IMR-90 (cell line): ENCODE measurements around the gene FALEC. TPM values are rescaled to one million over a fixed set of nuclear protein-coding genes. Genes with fewer than 3 reads are reported as not detected.
A peak's percentile ranks its signal among the peaks of the same experiment; 100 is the strongest.

ENCODE experiments used
- ATAC-seq: fragments of 200-7000 bp; cut with Tn5 transposase; 2 replicates; pipeline ENCODE4 v1.9.1; 2020; ENCODE audit warnings: low read depth, mild to moderate bottlenecking, moderate library complexity
- BruUV-seq: library from RNA; stranded (reverse); fragments of 400-500 nt; replicated peaks from 2 replicates; lab custom pipeline; 2021; lab: Mats Ljungman, UMichigan
- CTCF ChIA-PET: fragments of 300-600 bp; formaldehyde crosslinking; extraction: SDS; loops from one replicate; lab custom pipeline; 2021; ENCODE audit warnings: antibody characterized with exemption; lab: Yijun Ruan, JAX
- POLR2A ChIA-PET: fragments of 300-600 bp; sonication (Branson Sonifier 250); formaldehyde crosslinking; loops from one replicate; lab custom pipeline; 2022; ENCODE audit warnings: antibody characterized with exemption; ENCODE audit not compliant: unreplicated experiment; lab: Charles Lee
- DNase-seq: peaks from one replicate; pipeline ENCODE4 v3.0.0; 2013
- H2AFZ ChIP-seq: replicated peaks from 2 replicates; pipeline ENCODE3; 2013; ENCODE audit warnings: low read length, mild to moderate bottlenecking; ENCODE audit not compliant: poor library complexity
- H2AK5ac ChIP-seq: 2 replicates; pipeline ENCODE4 v1.6.1; 2013; ENCODE audit warnings: low read depth, low read length, inconsistent platforms
- H2AK9ac ChIP-seq: replicated peaks from 2 replicates; pipeline ENCODE3; 2013; ENCODE audit warnings: mild to moderate bottlenecking, low read depth, low read length, moderate library complexity; ENCODE audit not compliant: poor library complexity
- H2BK120ac ChIP-seq: 2 replicates; pipeline ENCODE4 v1.6.1; 2013; ENCODE audit warnings: low read depth, low read length, inconsistent platforms
- H2BK15ac ChIP-seq: 3 replicates; pipeline ENCODE4 v1.6.1; 2013; ENCODE audit warnings: low read depth, low read length, inconsistent platforms
- H2BK20ac ChIP-seq: 2 replicates; pipeline ENCODE4 v1.6.1; 2013; ENCODE audit warnings: low read depth, mild to moderate bottlenecking, inconsistent platforms, low read length, moderate library complexity
- H2BK5ac ChIP-seq: 2 replicates; pipeline ENCODE4 v1.6.1; 2013; ENCODE audit warnings: mild to moderate bottlenecking, low read depth, low read length, inconsistent platforms; ENCODE audit not compliant: poor library complexity, severe bottlenecking
- H3K14ac ChIP-seq: replicated peaks from 2 replicates; pipeline ENCODE4 v1.6.1; 2013; ENCODE audit warnings: low read depth, low read length, inconsistent platforms
- H3K18ac ChIP-seq: 2 replicates; pipeline ENCODE4 v1.6.1; 2013; ENCODE audit warnings: low read depth, low read length, control low read depth
- H3K23ac ChIP-seq: 2 replicates; pipeline ENCODE4 v1.6.1; 2013; ENCODE audit warnings: low read depth, low read length, inconsistent platforms
- H3K27ac ChIP-seq: 2 replicates; pipeline ENCODE4 v1.5.1; 2013; ENCODE audit warnings: mild to moderate bottlenecking, control low read depth, low read length; ENCODE audit not compliant: insufficient read depth
- H3K27me3 ChIP-seq: 2 replicates; pipeline ENCODE4 v1.6.1; 2013; ENCODE audit warnings: low read length; ENCODE audit not compliant: control insufficient read depth, insufficient read depth
- H3K36me3 ChIP-seq: 2 replicates; pipeline ENCODE4 v1.6.1; 2013; ENCODE audit warnings: low read length, mixed read lengths; ENCODE audit not compliant: control insufficient read depth, insufficient read depth
- H3K4ac ChIP-seq: 2 replicates; pipeline ENCODE4 v1.6.1; 2013; ENCODE audit warnings: low read depth, low read length, inconsistent platforms
- H3K4me1 ChIP-seq: 2 replicates; pipeline ENCODE4 v1.6.1; 2013; ENCODE audit warnings: low read length, mixed read lengths; ENCODE audit not compliant: control insufficient read depth, insufficient read depth
- H3K4me2 ChIP-seq: 2 replicates; pipeline ENCODE4 v1.6.1; 2013; ENCODE audit warnings: low read depth, mild to moderate bottlenecking, control low read depth, low read length, moderate library complexity
- H3K4me3 ChIP-seq: 2 replicates; pipeline ENCODE4 v1.5.1; 2013; ENCODE audit warnings: low read depth, mild to moderate bottlenecking, control low read depth, low read length, moderate library complexity; ENCODE audit not compliant: insufficient read depth
- H3K56ac ChIP-seq: 2 replicates; pipeline ENCODE4 v1.6.1; 2013; ENCODE audit warnings: low read length, inconsistent platforms; ENCODE audit not compliant: insufficient read depth; ENCODE audit errors: extremely low read depth
- H3K79me1 ChIP-seq, 2 experiments: 2 replicates each; pipeline ENCODE4 v1.6.1; 2013; ENCODE audit warnings: low read length in 2 of 2, inconsistent platforms in 1 of 2, low read depth in 1 of 2
- H3K9ac ChIP-seq: 2 replicates; pipeline ENCODE4 v1.6.1; 2013; ENCODE audit warnings: low read depth, low read length, control low read depth
- H3K9me1 ChIP-seq: 2 replicates; pipeline ENCODE4 v1.6.1; 2013; ENCODE audit warnings: low read length, inconsistent platforms; ENCODE audit not compliant: insufficient read depth
- H3K9me3 ChIP-seq: 2 replicates; pipeline ENCODE4 v1.6.1; 2013; ENCODE audit warnings: low read length; ENCODE audit not compliant: control insufficient read depth, insufficient read depth
- H4K20me1 ChIP-seq: 2 replicates; pipeline ENCODE4 v1.6.1; 2013; ENCODE audit warnings: low read length, inconsistent platforms; ENCODE audit not compliant: insufficient read depth
- H4K5ac ChIP-seq: 2 replicates; pipeline ENCODE4 v1.6.1; 2013; ENCODE audit warnings: mild to moderate bottlenecking, low read depth, low read length, control low read depth
- H4K8ac ChIP-seq, 2 experiments: 2 replicates each; pipeline ENCODE4 v1.6.1; 2013; ENCODE audit warnings: low read depth in 2 of 2, low read length in 2 of 2, control low read depth in 1 of 2, inconsistent platforms in 1 of 2
- H4K91ac ChIP-seq: 2 replicates; pipeline ENCODE4 v1.6.1; 2013; ENCODE audit warnings: low read depth, low read length, inconsistent platforms; ENCODE audit not compliant: insufficient read depth
- BHLHE40 ChIP-seq: fragments of 150-350 bp; IDR thresholded peaks from 2 replicates; pipeline ENCODE4 v1.6.1; 2016; ENCODE audit warnings: mild to moderate bottlenecking, low read depth, low read length
- CEBPB ChIP-seq: IDR thresholded peaks from 2 replicates; pipeline ENCODE4 v1.6.1; 2012; ENCODE audit warnings: low read depth, low read length, improper control_type of control experiment
- CHD1 ChIP-seq: IDR thresholded peaks from 2 replicates; pipeline ENCODE4 v1.6.1; 2012; ENCODE audit warnings: low read depth, low read length, improper control_type of control experiment
- FOS ChIP-seq: fragments of 150-350 bp; IDR thresholded peaks from 2 replicates; pipeline ENCODE4 v1.6.1; 2016; ENCODE audit warnings: low read depth, low read length
- MAFK ChIP-seq: IDR thresholded peaks from 2 replicates; pipeline ENCODE4 v1.6.1; 2012; ENCODE audit warnings: low read depth, low read length, improper control_type of control experiment
- MAZ ChIP-seq: IDR thresholded peaks from 2 replicates; pipeline ENCODE4 v1.6.1; 2012; ENCODE audit warnings: low read depth, mild to moderate bottlenecking, low read length, improper control_type of control experiment, moderate library complexity, borderline replicate concordance
- MXI1 ChIP-seq: IDR thresholded peaks from 2 replicates; pipeline ENCODE4 v1.6.1; 2012; ENCODE audit warnings: low read depth, mild to moderate bottlenecking, low read length, moderate library complexity, borderline replicate concordance
- NFE2L2 ChIP-seq: fragments of 150-350 bp; IDR thresholded peaks from 2 replicates; pipeline ENCODE4 v1.6.1; 2016; ENCODE audit warnings: low read depth, mild to moderate bottlenecking, low read length
- POLR2A ChIP-seq: IDR thresholded peaks from 2 replicates; pipeline ENCODE4 v1.6.1; 2012; ENCODE audit warnings: mild to moderate bottlenecking, low read depth, low read length
- RAD21 ChIP-seq: IDR thresholded peaks from 2 replicates; pipeline ENCODE4 v1.6.1; 2012; ENCODE audit warnings: low read length, improper control_type of control experiment
- RCOR1 ChIP-seq: IDR thresholded peaks from 2 replicates; pipeline ENCODE4 v1.6.1; 2012; ENCODE audit warnings: mild to moderate bottlenecking, low read length, improper control_type of control experiment; ENCODE audit not compliant: insufficient replicate concordance
- RFX5 ChIP-seq: IDR thresholded peaks from 2 replicates; pipeline ENCODE4 v1.8.0; 2012; ENCODE audit warnings: low read depth, mild to moderate bottlenecking, low read length, moderate library complexity
- SMC3 ChIP-seq: fragments of 150-350 bp; IDR thresholded peaks from 2 replicates; pipeline ENCODE4 v1.6.1; 2016; ENCODE audit warnings: low read depth, mild to moderate bottlenecking, antibody characterized with exemption, low read length, moderate library complexity
- WGBS, 2 experiments: methylation state at CpG; one replicate each; pipeline versions ENCODE4 v1.1.5 to v1.1.7; 2013; ENCODE audit warnings: missing lambda C conversion rate in 2 of 2; ENCODE audit not compliant: insufficient read length in 1 of 2; ENCODE audit errors: extremely low coverage in 2 of 2; 5-methylcytosine and 5-hydroxymethylcytosine counted together
- dilution Hi-C: fragments of 300-500 bp; cut with HindIII; formaldehyde crosslinking; loops from one replicate; pipeline ENCODE4 v1.14.3; 2018; ENCODE audit warnings: low sequenced_read_pairs; ENCODE audit not compliant: unreplicated experiment
- in situ Hi-C: fragments of 300-500 bp; cut with MboI; formaldehyde crosslinking; loops from 3 replicates; pipeline ENCODE4 v1.14.3; 2019; ENCODE audit warnings: low sequenced_read_pairs, inconsistent platforms, mixed read lengths
- intact Hi-C: fragments of 100-400 bp; cut with micrococcal nuclease; formaldehyde crosslinking; loops from 2 replicates; pipeline ENCODE4 v1.10.0; 2022
- polyA plus RNA-seq, 3 experiments: library from polyadenylated mRNA; depleted of rRNA; stranded (reverse); fragments of >200 nt; gene quantifications; 2 replicates each; pipeline ENCODE4 v1.2.3, GENCODE V29; 2012; ENCODE audit warnings: low replicate concordance in 1 of 3
- total RNA-seq: library from RNA; depleted of rRNA; stranded (reverse); fragments of >200 nt; gene quantifications from 2 replicates; pipeline ENCODE4 v1.2.3, GENCODE V29; 2012
- TF ChIP-seq, protein P1 (sequence below): fragments of 150-350 bp; IDR thresholded peaks from 2 replicates; pipeline ENCODE4 v1.6.1; 2017; ENCODE audit warnings: mild to moderate bottlenecking, antibody characterized with exemption, low read length, low read depth
- TF ChIP-seq, protein P2 (sequence below): fragments of 150-350 bp; IDR thresholded peaks from 2 replicates; pipeline ENCODE4 v1.6.1; 2016; ENCODE audit warnings: low read depth, mild to moderate bottlenecking, low read length, moderate library complexity, borderline replicate concordance
- TF ChIP-seq, protein P3 (sequence below): conservative IDR thresholded peaks from 2 replicates; pipeline ENCODE4 v1.5.1; 2012; ENCODE audit warnings: mild to moderate bottlenecking, low read depth, low read length, improper control_type of control experiment

The FALEC gene
- total and polyA plus RNA-seq, 2 of the 4 experiments (the other 2 are of a cell fraction), result not detected

DNA sequence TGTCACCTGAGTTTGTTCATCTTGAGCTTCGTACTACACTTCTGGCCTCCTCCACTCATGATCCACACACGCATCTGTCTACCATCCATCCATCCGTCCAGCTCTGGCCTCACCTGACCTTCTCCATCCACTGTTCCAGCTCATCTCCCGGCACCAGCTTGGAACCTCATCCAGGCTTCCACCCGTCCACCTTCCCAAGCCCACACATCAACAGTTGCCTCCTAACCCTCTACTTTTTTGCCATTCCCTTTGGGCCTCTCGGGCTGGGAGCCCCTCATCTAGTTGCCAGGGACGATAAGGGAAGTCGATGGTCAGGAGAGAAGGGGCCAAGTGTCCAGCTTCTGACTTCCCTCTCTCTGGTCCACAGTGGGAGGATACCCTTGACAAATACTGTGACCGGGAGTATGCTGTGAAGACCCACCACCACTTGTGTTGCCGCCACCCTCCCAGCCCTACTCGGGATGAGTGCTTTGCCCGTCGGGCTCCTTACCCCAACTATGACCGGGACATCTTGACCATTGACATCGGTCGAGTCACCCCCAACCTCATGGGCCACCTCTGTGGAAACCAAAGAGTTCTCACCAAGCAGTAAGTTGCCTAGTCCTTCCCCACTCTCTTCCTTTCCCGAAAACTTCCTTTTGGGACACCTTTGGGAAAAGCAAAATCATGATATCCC is 3.4 kb upstream of the FALEC start:
- CTCF ChIA-PET, result no interaction called here
- Histone ChIP-seq H3K9me1 (peaks cover 33% of the 10 kb centered on the region), H2BK120ac (no peak overlapping the region), H3K79me1 (peaks cover 26 to 71% of the 10 kb centered on the region in 2 experiments), H2BK5ac (no peak overlapping the region), H3K4me1 (peaks cover 22% of the 10 kb centered on the region), H3K23ac (no peak overlapping the region), H3K27ac (no peak overlapping the region), H4K91ac (no peak overlapping the region; the same call in 1 of the 2 replicates), H4K5ac (no peak overlapping the region), H2AK5ac (no peak overlapping the region; the same call in 1 of the 2 replicates), H2AK9ac (peak overlapping the region; percentile 31), H3K14ac (peak overlapping the region; percentile 16; the same call in 1 of the 2 replicates), H4K20me1 (no peaks in the 10 kb centered on the region), H3K56ac (no peak overlapping the region), H3K27me3 (no peaks in the 10 kb centered on the region), H2BK20ac (no peak overlapping the region; the same call in 1 of the 2 replicates), H3K9me3 (no peaks in the 10 kb centered on the region), H3K18ac (no peak overlapping the region), H4K8ac (no peak overlapping the region), H3K4me2 (no peak overlapping the region), H3K4ac (no peak overlapping the region; the same call in 1 of the 2 replicates), H3K9ac (no peak overlapping the region), H2AFZ (peak overlapping the region; percentile 16), H3K36me3 (peaks cover 28% of the 10 kb centered on the region), H3K4me3 (no peak overlapping the region), H2BK15ac (no peak overlapping the region)
- POLR2A ChIA-PET, result no interaction called here
- WGBS, 2 experiments, result 79% methylated on average over 7 of the region's 17 CpGs; no CpG with 5 or more reads in 1 of the 2 experiments
- intact Hi-C loops (no loop called here), in situ Hi-C loops (no loop called here), dilution Hi-C loops (no loop called here)
- no TSS peak for BruUV-seq
- TF ChIP-seq, protein P1, sequence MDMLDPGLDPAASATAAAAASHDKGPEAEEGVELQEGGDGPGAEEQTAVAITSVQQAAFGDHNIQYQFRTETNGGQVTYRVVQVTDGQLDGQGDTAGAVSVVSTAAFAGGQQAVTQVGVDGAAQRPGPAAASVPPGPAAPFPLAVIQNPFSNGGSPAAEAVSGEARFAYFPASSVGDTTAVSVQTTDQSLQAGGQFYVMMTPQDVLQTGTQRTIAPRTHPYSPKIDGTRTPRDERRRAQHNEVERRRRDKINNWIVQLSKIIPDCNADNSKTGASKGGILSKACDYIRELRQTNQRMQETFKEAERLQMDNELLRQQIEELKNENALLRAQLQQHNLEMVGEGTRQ, result no peak
- TF ChIP-seq MXI1 (no peak), POLR2A (no peak), CEBPB (no peak), MAFK (no peak), CHD1 (no peak), RFX5 (no peak), SMC3 (no peak), RCOR1 (no peak), BHLHE40 (no peak), RAD21 (no peak), NFE2L2 (no peak), FOS (no peak), MAZ (no peak)
- TF ChIP-seq, protein P2, sequence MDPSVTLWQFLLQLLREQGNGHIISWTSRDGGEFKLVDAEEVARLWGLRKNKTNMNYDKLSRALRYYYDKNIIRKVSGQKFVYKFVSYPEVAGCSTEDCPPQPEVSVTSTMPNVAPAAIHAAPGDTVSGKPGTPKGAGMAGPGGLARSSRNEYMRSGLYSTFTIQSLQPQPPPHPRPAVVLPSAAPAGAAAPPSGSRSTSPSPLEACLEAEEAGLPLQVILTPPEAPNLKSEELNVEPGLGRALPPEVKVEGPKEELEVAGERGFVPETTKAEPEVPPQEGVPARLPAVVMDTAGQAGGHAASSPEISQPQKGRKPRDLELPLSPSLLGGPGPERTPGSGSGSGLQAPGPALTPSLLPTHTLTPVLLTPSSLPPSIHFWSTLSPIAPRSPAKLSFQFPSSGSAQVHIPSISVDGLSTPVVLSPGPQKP, result no peak
- TF ChIP-seq, protein P3, sequence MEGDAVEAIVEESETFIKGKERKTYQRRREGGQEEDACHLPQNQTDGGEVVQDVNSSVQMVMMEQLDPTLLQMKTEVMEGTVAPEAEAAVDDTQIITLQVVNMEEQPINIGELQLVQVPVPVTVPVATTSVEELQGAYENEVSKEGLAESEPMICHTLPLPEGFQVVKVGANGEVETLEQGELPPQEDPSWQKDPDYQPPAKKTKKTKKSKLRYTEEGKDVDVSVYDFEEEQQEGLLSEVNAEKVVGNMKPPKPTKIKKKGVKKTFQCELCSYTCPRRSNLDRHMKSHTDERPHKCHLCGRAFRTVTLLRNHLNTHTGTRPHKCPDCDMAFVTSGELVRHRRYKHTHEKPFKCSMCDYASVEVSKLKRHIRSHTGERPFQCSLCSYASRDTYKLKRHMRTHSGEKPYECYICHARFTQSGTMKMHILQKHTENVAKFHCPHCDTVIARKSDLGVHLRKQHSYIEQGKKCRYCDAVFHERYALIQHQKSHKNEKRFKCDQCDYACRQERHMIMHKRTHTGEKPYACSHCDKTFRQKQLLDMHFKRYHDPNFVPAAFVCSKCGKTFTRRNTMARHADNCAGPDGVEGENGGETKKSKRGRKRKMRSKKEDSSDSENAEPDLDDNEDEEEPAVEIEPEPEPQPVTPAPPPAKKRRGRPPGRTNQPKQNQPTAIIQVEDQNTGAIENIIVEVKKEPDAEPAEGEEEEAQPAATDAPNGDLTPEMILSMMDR, result no peak
- DNase-seq, result no peak
- no peak for ATAC-seq
